ENCODE results near the gene XAB2.

GRCh38 chr19:7677669-7678311 is 48.4 kb upstream of the XAB2 start:
- TF ChIP-seq POLR2A (IDR thresholded peaks at IDR 0.05) (no peak), EP300 (IDR thresholded peaks at IDR 0.05) (no peak)
- TF ChIP-seq, protein P1, sequence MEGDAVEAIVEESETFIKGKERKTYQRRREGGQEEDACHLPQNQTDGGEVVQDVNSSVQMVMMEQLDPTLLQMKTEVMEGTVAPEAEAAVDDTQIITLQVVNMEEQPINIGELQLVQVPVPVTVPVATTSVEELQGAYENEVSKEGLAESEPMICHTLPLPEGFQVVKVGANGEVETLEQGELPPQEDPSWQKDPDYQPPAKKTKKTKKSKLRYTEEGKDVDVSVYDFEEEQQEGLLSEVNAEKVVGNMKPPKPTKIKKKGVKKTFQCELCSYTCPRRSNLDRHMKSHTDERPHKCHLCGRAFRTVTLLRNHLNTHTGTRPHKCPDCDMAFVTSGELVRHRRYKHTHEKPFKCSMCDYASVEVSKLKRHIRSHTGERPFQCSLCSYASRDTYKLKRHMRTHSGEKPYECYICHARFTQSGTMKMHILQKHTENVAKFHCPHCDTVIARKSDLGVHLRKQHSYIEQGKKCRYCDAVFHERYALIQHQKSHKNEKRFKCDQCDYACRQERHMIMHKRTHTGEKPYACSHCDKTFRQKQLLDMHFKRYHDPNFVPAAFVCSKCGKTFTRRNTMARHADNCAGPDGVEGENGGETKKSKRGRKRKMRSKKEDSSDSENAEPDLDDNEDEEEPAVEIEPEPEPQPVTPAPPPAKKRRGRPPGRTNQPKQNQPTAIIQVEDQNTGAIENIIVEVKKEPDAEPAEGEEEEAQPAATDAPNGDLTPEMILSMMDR (IDR thresholded peaks at IDR 0.05) = no peak

All from ovary (tissue), 3 donors.